Esophagus muscularis mucosa (tissue), 4 donors: ENCODE data around the gene FANCC. TPM values are rescaled to one million over a fixed set of nuclear protein-coding genes. Genes with fewer than 3 reads are reported as not detected.

Experiments used
- DNase-seq: peaks from one replicate; pipeline ENCODE4 v3.0.0-alpha.2; 2017; ENCODE audit errors: extremely low spot score
- H3K27ac ChIP-seq, 4 donors: fragments of 200-600 bp; sonication (generic); replicated peaks in 1 of 4; 1 replicate in 3 of 4; 2 replicates in 1 of 4; pipeline ENCODE4 v1.5.1; 2016 to 2019; ENCODE audit warnings: mild to moderate bottlenecking in 1 of 4
- H3K27me3 ChIP-seq, 4 donors: fragments of 200-600 bp; sonication (generic); one replicate each; pipeline versions ENCODE4 v1.5.1 to v1.6.0; 2016 to 2019
- H3K36me3 ChIP-seq, 4 donors: fragments of 200-600 bp; sonication (generic); one replicate each; pipeline ENCODE4 v1.5.1; 2016 to 2019
- H3K4me1 ChIP-seq, 4 donors: fragments of 200-600 bp; sonication (generic); one replicate each; pipeline ENCODE4 v1.5.1; 2016 to 2019
- H3K4me3 ChIP-seq, 4 donors: fragments of 200-600 bp; sonication (generic); 1 replicate in 2 of 4; 2 replicates in 2 of 4; pipeline ENCODE4 v1.5.1; 2016 to 2019; ENCODE audit warnings: mild to moderate bottlenecking in 4 of 4, moderate library complexity in 1 of 4
- H3K9me3 ChIP-seq, 4 donors: fragments of 200-600 bp; sonication (generic); 1 replicate in 3 of 4; 2 replicates in 1 of 4; pipeline ENCODE4 v1.5.1; 2016 to 2019
- CTCF ChIP-seq, 3 experiments: fragments of 200-600 bp in 2 of 3; fragments of 450-650 bp in 1 of 3; sonication (generic) in 2 of 3; IDR thresholded peaks; one replicate each; pipeline ENCODE4 v1.5.1; 2017 to 2019; ENCODE audit warnings: antibody characterized with exemption in 3 of 3, mild to moderate bottlenecking in 2 of 3, moderate library complexity in 1 of 3
- EP300 ChIP-seq: sonication (generic); formaldehyde crosslinking; IDR thresholded peaks from one replicate; pipeline ENCODE4 v1.6.1; 2017; ENCODE audit warnings: antibody characterized with exemption
- POLR2A ChIP-seq: fragments of 450-650 bp; IDR thresholded peaks from one replicate; pipeline ENCODE4 v1.6.1; 2017; ENCODE audit warnings: antibody characterized with exemption, moderate library complexity, mild to moderate bottlenecking, low read depth
- POLR2AphosphoS5 ChIP-seq, 2 donors: sonication (generic); formaldehyde crosslinking; IDR thresholded peaks; one replicate each; pipeline ENCODE4 v1.6.1; 2017; ENCODE audit warnings: antibody characterized with exemption in 2 of 2
- WGBS: methylation state at CpG from one replicate; pipeline ENCODE4 v1.1.5; 2018; 5-methylcytosine and 5-hydroxymethylcytosine counted together
- intact Hi-C: fragments of 100-400 bp; cut with DNase I; formaldehyde crosslinking; loops from one replicate; pipeline ENCODE4 v1.15.1; 2023
- total RNA-seq, 4 donors: library from RNA; depleted of rRNA; stranded (reverse); fragments of >200 nt; gene quantifications; one replicate each; pipeline versions ENCODE4 v1.1.0 to v1.2.1, GENCODE V29; 2016

FANCC gene
- total RNA-seq, 4 donors from 2014 or later: 5.3 to 9.5 (median 6.8) TPM

GRCh38 chr9:95067897-95068296, 249.6 kb downstream of the FANCC start:
- intact Hi-C loops: loop anchor here (5.0 kb wide), 1 partner anchor 41 kb away; no protein-coding TSS in a partner anchor
- peak overlapping the region; percentile 81 to 95 (median 86) for H3K27ac ChIP-seq
- H3K27me3 ChIP-seq: no peaks in the 10 kb centered on the region
- WGBS: 45% methylated on average over 2 of the region's 2 CpGs
- peaks cover 98 to 100% (median 100%) of the 10 kb centered on the region in 4 donors for H3K4me1 ChIP-seq
- no peak overlapping the region for H3K4me3 ChIP-seq
- peaks cover 9 to 73% (median 33%) of the 10 kb centered on the region in 4 donors for H3K36me3 ChIP-seq
- no peaks in the 10 kb centered on the region for H3K9me3 ChIP-seq
- no peak for DNase-seq
- TF ChIP-seq EP300 (no peak), POLR2AphosphoS5 (IDR thresholded peaks at IDR 0.05) (peak in 1 of 2 donors; percentile 11), POLR2A (no peak), CTCF (IDR thresholded peaks at IDR 0.05) (no peak)

GRCh38 chr9:95067057-95067456, 250.5 kb downstream of the FANCC start:
- no peak overlapping the region for H3K4me3 ChIP-seq
- peaks cover 98 to 100% (median 100%) of the 10 kb centered on the region in 4 donors for H3K4me1 ChIP-seq
- intact Hi-C loops: loop anchor here (5.0 kb wide), 1 partner anchor 40 kb away; no protein-coding TSS in a partner anchor
- H3K27ac ChIP-seq: peak overlapping the region; percentile 81 to 95 (median 86)
- 48% methylated on average over 6 of the region's 6 CpGs for WGBS
- H3K9me3 ChIP-seq: no peaks in the 10 kb centered on the region
- no peak for TF ChIP-seq EP300
- no peak for TF ChIP-seq CTCF (IDR thresholded peaks at IDR 0.05)
- no peak for TF ChIP-seq POLR2A
- TF ChIP-seq POLR2AphosphoS5 (IDR thresholded peaks at IDR 0.05): peak in 1 of 2 donors; percentile 2
- DNase-seq: no peak
- no peaks in the 10 kb centered on the region for H3K27me3 ChIP-seq
- H3K36me3 ChIP-seq: peaks cover 12 to 80% (median 37%) of the 10 kb centered on the region in 4 donors

- intact Hi-C loops: loop anchor here (5.0 kb wide), 1 partner anchor 38 kb away; no protein-coding TSS in a partner anchor
- 36% methylated on average over 11 of the region's 11 CpGs for WGBS
- H3K4me1 ChIP-seq: peaks cover 98 to 100% (median 100%) of the 10 kb centered on the region in 4 donors
- DNase-seq: no peak
- peaks cover 14 to 82% (median 42%) of the 10 kb centered on the region in 4 donors for H3K36me3 ChIP-seq
- H3K9me3 ChIP-seq: no peaks in the 10 kb centered on the region
- peak overlapping the region; percentile 81 to 95 (median 86) for H3K27ac ChIP-seq
- peak overlapping the region in 1 of 4 donors; percentile 6 for H3K4me3 ChIP-seq
- TF ChIP-seq POLR2A (no peak), POLR2AphosphoS5 (IDR thresholded peaks at IDR 0.05) (peak; percentile 43 to 64)
- no peaks in the 10 kb centered on the region for H3K27me3 ChIP-seq
These were observed 252.3 kb downstream of the FANCC start for GRCh38 chr9:95065224-95065623.

- H3K27me3 ChIP-seq: no peaks in the 10 kb centered on the region
- no peaks in the 10 kb centered on the region for H3K9me3 ChIP-seq
- peak; percentile 91 for DNase-seq
- peaks cover 100% of the 10 kb centered on the region in 4 donors for H3K4me1 ChIP-seq
- H3K27ac ChIP-seq: peak overlapping the region; percentile 81 to 95 (median 86)
- H3K4me3 ChIP-seq: peak overlapping the region in 1 of 4 donors; percentile 13
- intact Hi-C loops: no loop called here
- 83% methylated on average over 10 of the region's 10 CpGs for WGBS
- peaks cover 14 to 74% (median 37%) of the 10 kb centered on the region in 4 donors for H3K36me3 ChIP-seq
- TF ChIP-seq POLR2AphosphoS5 (IDR thresholded peaks at IDR 0.05): no peak
- no peak for TF ChIP-seq EP300
- TF ChIP-seq CTCF (IDR thresholded peaks at IDR 0.05): no peak
- no peak for TF ChIP-seq POLR2A
These were observed 254.2 kb downstream of the FANCC start for GRCh38 chr9:95063300-95063699.

- 49% methylated on average over 7 of the region's 7 CpGs for WGBS
- intact Hi-C loops: no loop called here
- H3K9me3 ChIP-seq: no peaks in the 10 kb centered on the region
- peaks cover 100% of the 10 kb centered on the region in 4 donors for H3K4me1 ChIP-seq
- peak overlapping the region; percentile 81 to 95 (median 86) for H3K27ac ChIP-seq
- H3K27me3 ChIP-seq: no peaks in the 10 kb centered on the region
- peak; percentile 50 for DNase-seq
- no peak for TF ChIP-seq POLR2AphosphoS5 (IDR thresholded peaks at IDR 0.05)
- TF ChIP-seq POLR2A: no peak
- TF ChIP-seq CTCF (IDR thresholded peaks at IDR 0.05): no peak
- no peak for TF ChIP-seq EP300
- H3K36me3 ChIP-seq: peaks cover 14 to 70% (median 35%) of the 10 kb centered on the region in 4 donors
- peak overlapping the region in 2 of 4 donors; percentile 13 to 23 for H3K4me3 ChIP-seq
These were observed 254.9 kb downstream of the FANCC start for GRCh38 chr9:95062596-95063065.
